Measurements from ENCODE around the gene PAX2. TPM values are rescaled to one million over a fixed set of nuclear protein-coding genes. Genes with fewer than 3 reads are reported as not detected.

The PAX2 gene
- polyA plus RNA-seq, 2 donors, result not detected

GRCh38 chr10:100823194-100823593, 77.8 kb downstream of the PAX2 start:
- Histone ChIP-seq H3K27ac (ENCODE audit: low read depth in 2 of 2, low read length in 1 of 2) (no peak overlapping the region), H3K9me3 (ENCODE audit: control insufficient read depth in 2 of 2, insufficient read depth in 1 of 2, low read depth in 1 of 2, low read length in 1 of 2) (peaks cover 0 to 3% of the 10 kb centered on the region in 2 donors), H3K4me1 (ENCODE audit: control insufficient read depth in 2 of 2, insufficient read depth in 2 of 2, low read length in 1 of 2) (peaks cover 2 to 13% of the 10 kb centered on the region in 2 donors), H3K36me3 (ENCODE audit: control insufficient read depth in 2 of 2, insufficient read depth in 2 of 2, low read length in 1 of 2) (no peaks in the 10 kb centered on the region), H3K4me3 (ENCODE audit: low read depth in 1 of 2, low read length in 2 of 2) (no peak overlapping the region), H3K27me3 (ENCODE audit: control insufficient read depth in 1 of 2, insufficient read depth in 2 of 2, low read length in 2 of 2) (peaks cover 9 to 22% of the 10 kb centered on the region in 2 donors)
- WGBS, 2 donors, result 49 to 58% methylated on average over 3 of the region's 3 CpGs

DNA sequence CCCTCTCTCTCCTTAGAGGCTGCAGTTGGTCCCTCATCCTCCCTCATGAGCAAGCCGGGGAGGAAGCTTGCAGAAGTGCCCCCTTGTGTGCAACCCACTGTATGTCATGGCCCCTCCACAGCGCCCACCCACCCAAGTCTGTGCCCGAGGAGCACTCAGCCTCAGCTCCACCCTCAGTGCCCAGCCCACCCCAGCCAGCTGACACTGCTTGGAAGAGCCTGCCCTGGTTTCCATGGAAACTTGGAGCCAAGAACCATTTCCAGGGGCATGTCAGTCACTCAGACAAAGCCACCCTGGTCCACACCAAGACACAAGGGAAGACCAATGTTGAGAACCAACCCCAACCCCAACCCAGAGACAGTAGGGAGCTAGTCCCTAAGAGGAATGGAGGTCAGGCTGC, 79.5 kb downstream of the PAX2 start:
- Histone ChIP-seq H3K27me3 (ENCODE audit: control insufficient read depth in 1 of 2, insufficient read depth in 2 of 2, low read length in 2 of 2) (peaks cover 9 to 39% of the 10 kb centered on the region in 2 donors), H3K4me3 (ENCODE audit: low read depth in 1 of 2, low read length in 2 of 2) (no peak overlapping the region), H3K4me1 (ENCODE audit: control insufficient read depth in 2 of 2, insufficient read depth in 2 of 2, low read length in 1 of 2) (peaks cover 6 to 16% of the 10 kb centered on the region in 2 donors)

GRCh38 chr10:100825325-100825875, 80.0 kb downstream of the PAX2 start:
- H3K4me1 ChIP-seq (ENCODE audit: control insufficient read depth in 2 of 2, insufficient read depth in 2 of 2, low read length in 1 of 2), result peaks cover 6 to 16% of the 10 kb centered on the region in 2 donors
- H3K36me3 ChIP-seq (ENCODE audit: control insufficient read depth in 2 of 2, insufficient read depth in 2 of 2, low read length in 1 of 2), result no peaks in the 10 kb centered on the region
- no peak overlapping the region for H3K27ac ChIP-seq (ENCODE audit: low read depth in 2 of 2, low read length in 1 of 2)
- H3K27me3 ChIP-seq (ENCODE audit: control insufficient read depth in 1 of 2, insufficient read depth in 2 of 2, low read length in 2 of 2), result peaks cover 10 to 42% of the 10 kb centered on the region in 2 donors
- peaks cover 0 to 3% of the 10 kb centered on the region in 2 donors for H3K9me3 ChIP-seq (ENCODE audit: control insufficient read depth in 2 of 2, insufficient read depth in 1 of 2, low read depth in 1 of 2, low read length in 1 of 2)
- H3K4me3 ChIP-seq (ENCODE audit: low read depth in 1 of 2, low read length in 2 of 2), result no peak overlapping the region
- WGBS, 2 donors, result 21 to 28% methylated on average over 2 of the region's 2 CpGs

More for the DNA sequence above, 79.5 kb downstream of the PAX2 start:
- Histone ChIP-seq H3K27ac (ENCODE audit: low read depth in 2 of 2, low read length in 1 of 2) (no peak overlapping the region), H3K36me3 (ENCODE audit: control insufficient read depth in 2 of 2, insufficient read depth in 2 of 2, low read length in 1 of 2) (no peaks in the 10 kb centered on the region), H3K9me3 (ENCODE audit: control insufficient read depth in 2 of 2, insufficient read depth in 1 of 2, low read depth in 1 of 2, low read length in 1 of 2) (peaks cover 0 to 3% of the 10 kb centered on the region in 2 donors)
- WGBS, 2 donors, result 40 to 54% methylated on average over 3 of the region's 3 CpGs

DNA sequence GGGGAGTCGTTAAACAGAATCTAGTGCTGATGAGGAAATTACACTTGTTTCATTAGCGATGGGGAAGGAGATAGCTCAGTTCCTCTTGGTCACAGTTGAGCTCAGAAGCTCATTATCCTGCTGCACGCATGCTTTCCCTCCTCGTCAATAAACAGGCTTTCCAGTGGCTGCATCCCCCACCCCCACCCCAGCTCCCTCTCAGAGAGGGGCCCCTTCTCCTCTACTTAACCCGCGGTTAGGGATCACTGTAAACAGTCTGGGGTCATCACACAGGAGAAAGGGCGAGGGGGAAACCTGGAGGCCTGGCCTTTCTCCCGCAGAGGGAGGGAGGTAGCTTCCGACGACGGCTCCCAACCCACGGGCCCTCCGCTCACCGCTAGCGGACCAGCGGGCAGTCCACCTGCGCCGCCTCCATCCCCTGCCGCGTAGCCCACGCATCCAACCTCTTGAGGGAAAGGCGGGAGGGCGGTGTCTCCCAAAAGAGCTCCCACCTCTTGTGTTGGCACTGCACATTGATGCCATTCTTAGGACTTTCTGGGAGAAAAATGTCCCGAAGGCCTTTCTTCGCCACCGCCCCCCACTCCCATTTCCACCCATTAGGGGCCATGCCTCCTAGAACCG, 80.8 kb downstream of the PAX2 start:
- Histone ChIP-seq H3K9me3 (ENCODE audit: control insufficient read depth in 2 of 2, insufficient read depth in 1 of 2, low read depth in 1 of 2, low read length in 1 of 2) (peaks cover 0 to 3% of the 10 kb centered on the region in 2 donors), H3K36me3 (ENCODE audit: control insufficient read depth in 2 of 2, insufficient read depth in 2 of 2, low read length in 1 of 2) (no peaks in the 10 kb centered on the region), H3K4me1 (ENCODE audit: control insufficient read depth in 2 of 2, insufficient read depth in 2 of 2, low read length in 1 of 2) (peaks cover 6 to 16% of the 10 kb centered on the region in 2 donors), H3K4me3 (ENCODE audit: low read depth in 1 of 2, low read length in 2 of 2) (peak overlapping the region in 1 of 2 donors; percentile 43), H3K27me3 (ENCODE audit: control insufficient read depth in 1 of 2, insufficient read depth in 2 of 2, low read length in 2 of 2) (peaks cover 8 to 44% of the 10 kb centered on the region in 2 donors), H3K27ac (ENCODE audit: low read depth in 2 of 2, low read length in 1 of 2) (no peak overlapping the region)
- 5 to 6% methylated on average over 27 of the region's 27 CpGs for WGBS, 2 donors

GRCh38 chr10:100826661-100826982, 81.2 kb downstream of the PAX2 start:
- Histone ChIP-seq H3K27me3 (ENCODE audit: control insufficient read depth in 1 of 2, insufficient read depth in 2 of 2, low read length in 2 of 2) (peaks cover 4 to 44% of the 10 kb centered on the region in 2 donors), H3K4me3 (ENCODE audit: low read depth in 1 of 2, low read length in 2 of 2) (peak overlapping the region; percentile 16 to 43), H3K4me1 (ENCODE audit: control insufficient read depth in 2 of 2, insufficient read depth in 2 of 2, low read length in 1 of 2) (peaks cover 6 to 16% of the 10 kb centered on the region in 2 donors), H3K36me3 (ENCODE audit: control insufficient read depth in 2 of 2, insufficient read depth in 2 of 2, low read length in 1 of 2) (no peaks in the 10 kb centered on the region), H3K9me3 (ENCODE audit: control insufficient read depth in 2 of 2, insufficient read depth in 1 of 2, low read depth in 1 of 2, low read length in 1 of 2) (peaks cover 0 to 3% of the 10 kb centered on the region in 2 donors), H3K27ac (ENCODE audit: low read depth in 2 of 2, low read length in 1 of 2) (no peak overlapping the region)
- 3 to 4% methylated on average over 24 to 41 of the region's 41 CpGs for WGBS, 2 donors

- Histone ChIP-seq H3K9me3 (ENCODE audit: control insufficient read depth in 2 of 2, insufficient read depth in 1 of 2, low read depth in 1 of 2, low read length in 1 of 2) (peaks cover 0 to 3% of the 10 kb centered on the region in 2 donors), H3K27me3 (ENCODE audit: control insufficient read depth in 1 of 2, insufficient read depth in 2 of 2, low read length in 2 of 2) (peaks cover 4 to 44% of the 10 kb centered on the region in 2 donors), H3K4me3 (ENCODE audit: low read depth in 1 of 2, low read length in 2 of 2) (peak overlapping the region; percentile 16 to 43), H3K27ac (ENCODE audit: low read depth in 2 of 2, low read length in 1 of 2) (no peak overlapping the region), H3K36me3 (ENCODE audit: control insufficient read depth in 2 of 2, insufficient read depth in 2 of 2, low read length in 1 of 2) (no peaks in the 10 kb centered on the region), H3K4me1 (ENCODE audit: control insufficient read depth in 2 of 2, insufficient read depth in 2 of 2, low read length in 1 of 2) (peaks cover 6 to 16% of the 10 kb centered on the region in 2 donors)
- 1 to 2% methylated on average over 68 of the region's 68 CpGs for WGBS, 2 donors
Measured at GRCh38 chr10:100826983-100827818, 81.8 kb downstream of the PAX2 start.

DNA sequence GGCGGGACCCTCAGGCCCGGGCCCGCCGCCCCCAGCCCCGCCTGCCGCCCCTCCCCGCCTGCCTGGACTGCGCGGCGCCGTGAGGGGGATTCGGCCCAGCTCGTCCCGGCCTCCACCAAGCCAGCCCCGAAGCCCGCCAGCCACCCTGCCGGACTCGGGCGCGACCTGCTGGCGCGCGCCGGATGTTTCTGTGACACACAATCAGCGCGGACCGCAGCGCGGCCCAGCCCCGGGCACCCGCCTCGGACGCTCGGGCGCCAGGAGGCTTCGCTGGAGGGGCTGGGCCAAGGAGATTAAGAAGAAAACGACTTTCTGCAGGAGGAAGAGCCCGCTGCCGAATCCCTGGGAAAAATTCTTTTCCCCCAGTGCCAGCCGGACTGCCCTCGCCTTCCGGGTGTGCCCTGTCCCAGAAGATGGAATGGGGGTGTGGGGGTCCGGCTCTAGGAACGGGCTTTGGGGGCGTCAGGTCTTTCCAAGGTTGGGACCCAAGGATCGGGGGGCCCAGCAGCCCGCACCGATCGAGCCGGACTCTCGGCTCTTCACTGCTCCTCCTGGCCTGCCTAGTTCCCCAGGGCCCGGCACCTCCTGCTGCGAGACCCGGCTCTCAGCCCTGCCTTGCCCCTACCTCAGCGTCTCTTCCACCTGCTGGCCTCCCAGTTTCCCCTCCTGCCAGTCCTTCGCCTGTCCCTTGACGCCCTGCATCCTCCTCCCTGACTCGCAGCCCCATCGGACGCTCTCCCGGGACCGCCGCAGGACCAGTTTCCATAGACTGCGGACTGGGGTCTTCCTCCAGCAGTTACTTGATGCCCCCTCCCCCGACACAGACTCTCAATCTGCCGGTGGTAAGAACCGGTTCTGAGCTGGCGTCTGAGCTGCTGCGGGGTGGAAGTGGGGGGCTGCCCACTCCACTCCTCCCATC, 82.7 kb downstream of the PAX2 start:
- Histone ChIP-seq H3K27ac (ENCODE audit: low read depth in 2 of 2, low read length in 1 of 2) (no peak overlapping the region), H3K9me3 (ENCODE audit: control insufficient read depth in 2 of 2, insufficient read depth in 1 of 2, low read depth in 1 of 2, low read length in 1 of 2) (peaks cover 0 to 3% of the 10 kb centered on the region in 2 donors), H3K4me3 (ENCODE audit: low read depth in 1 of 2, low read length in 2 of 2) (peak overlapping the region in 1 of 2 donors; percentile 43), H3K27me3 (ENCODE audit: control insufficient read depth in 1 of 2, insufficient read depth in 2 of 2, low read length in 2 of 2) (peaks cover 4 to 44% of the 10 kb centered on the region in 2 donors), H3K4me1 (ENCODE audit: control insufficient read depth in 2 of 2, insufficient read depth in 2 of 2, low read length in 1 of 2) (peaks cover 6 to 16% of the 10 kb centered on the region in 2 donors), H3K36me3 (ENCODE audit: control insufficient read depth in 2 of 2, insufficient read depth in 2 of 2, low read length in 1 of 2) (no peaks in the 10 kb centered on the region)
- 2 to 3% methylated on average over 59 to 69 of the region's 69 CpGs for WGBS, 2 donors

DNA sequence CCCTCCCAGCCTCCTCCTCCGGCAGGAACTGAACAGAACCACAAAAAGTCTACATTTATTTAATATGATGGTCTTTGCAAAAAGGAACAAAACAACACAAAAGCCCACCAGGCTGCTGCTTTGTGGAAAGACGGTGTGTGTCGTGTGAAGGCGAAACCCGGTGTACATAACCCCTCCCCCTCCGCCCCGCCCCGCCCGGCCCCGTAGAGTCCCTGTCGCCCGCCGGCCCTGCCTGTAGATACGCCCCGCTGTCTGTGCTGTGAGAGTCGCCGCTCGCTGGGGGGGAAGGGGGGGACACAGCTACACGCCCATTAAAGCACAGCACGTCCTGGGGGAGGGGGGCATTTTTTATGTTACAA, 83.3 kb downstream of the PAX2 start:
- Histone ChIP-seq H3K27me3 (ENCODE audit: control insufficient read depth in 1 of 2, insufficient read depth in 2 of 2, low read length in 2 of 2) (peaks cover 4 to 44% of the 10 kb centered on the region in 2 donors), H3K27ac (ENCODE audit: low read depth in 2 of 2, low read length in 1 of 2) (no peak overlapping the region), H3K4me3 (ENCODE audit: low read depth in 1 of 2, low read length in 2 of 2) (peak overlapping the region in 1 of 2 donors; percentile 43), H3K4me1 (ENCODE audit: control insufficient read depth in 2 of 2, insufficient read depth in 2 of 2, low read length in 1 of 2) (peaks cover 6 to 16% of the 10 kb centered on the region in 2 donors), H3K9me3 (ENCODE audit: control insufficient read depth in 2 of 2, insufficient read depth in 1 of 2, low read depth in 1 of 2, low read length in 1 of 2) (peaks cover 0 to 3% of the 10 kb centered on the region in 2 donors), H3K36me3 (ENCODE audit: control insufficient read depth in 2 of 2, insufficient read depth in 2 of 2, low read length in 1 of 2) (no peaks in the 10 kb centered on the region)
- WGBS, 2 donors, result 1% methylated on average over 5 to 20 of the region's 20 CpGs
